H1 (cell line): ENCODE results near the gene RPA3. TPM values are rescaled to one million over a fixed set of nuclear protein-coding genes. Genes with fewer than 3 reads are reported as not detected.

Source experiments
- BRCA1 ChIP-seq: IDR thresholded peaks from 2 replicates; pipeline ENCODE4 v1.6.1; 2012; ENCODE audit warnings: low read depth, low read length, improper control_type of control experiment
- CBX8 ChIP-seq: fragments of 300-800, 300-1000 bp; sonication (generic); IDR thresholded peaks from 2 replicates; pipeline ENCODE4 v1.7.1; 2016; ENCODE audit warnings: low read depth, low read length, borderline replicate concordance
- CEBPB ChIP-seq: IDR thresholded peaks from 2 replicates; pipeline ENCODE4 v1.6.1; 2012; ENCODE audit warnings: low read depth, low read length
- EP300 ChIP-seq, 2 experiments: IDR thresholded peaks; 1 replicate in 1 of 2; 2 replicates in 1 of 2; pipeline ENCODE4 v1.6.1; 2011 to 2012; ENCODE audit warnings: low read depth in 2 of 2, low read length in 2 of 2, mild to moderate bottlenecking in 2 of 2, borderline replicate concordance in 1 of 2, inconsistent platforms in 1 of 2, moderate library complexity in 1 of 2
- FOSL1 ChIP-seq: IDR thresholded peaks from 2 replicates; pipeline ENCODE4 v1.6.1; 2011; ENCODE audit warnings: mild to moderate bottlenecking, low read depth, low read length, moderate library complexity; ENCODE audit not compliant: insufficient read depth
- KDM1A ChIP-seq: fragments of 200-600, 300-600 bp; sonication (generic); IDR thresholded peaks from 2 replicates; pipeline ENCODE4 v1.7.1; 2016; ENCODE audit warnings: mild to moderate bottlenecking, low read length, borderline replicate concordance
- NRF1 ChIP-seq: IDR thresholded peaks from 2 replicates; pipeline ENCODE4 v1.6.1; 2011; ENCODE audit warnings: mild to moderate bottlenecking, low read depth, low read length, improper control_type of control experiment
- RAD21 ChIP-seq, 2 experiments: IDR thresholded peaks in 1 of 2; conservative IDR thresholded peaks in 1 of 2; 2 replicates each; pipeline ENCODE4 v1.6.1; 2011; ENCODE audit warnings: low read depth in 2 of 2, low read length in 2 of 2, improper control_type of control experiment in 1 of 2, inconsistent platforms in 1 of 2, mild to moderate bottlenecking in 1 of 2, moderate library complexity in 1 of 2
- RBBP5 ChIP-seq: IDR thresholded peaks from 2 replicates; pipeline ENCODE4 v1.7.1; 2012; ENCODE audit warnings: low read depth, mild to moderate bottlenecking, inconsistent platforms, low read length, moderate library complexity, borderline replicate concordance
- RNF2 ChIP-seq: fragments of 200-900, 300-1000 bp; sonication (generic); IDR thresholded peaks from 2 replicates; pipeline ENCODE4 v1.7.1; 2016; ENCODE audit warnings: borderline replicate concordance, low read depth, mild to moderate bottlenecking, antibody characterized with exemption, low read length; ENCODE audit not compliant: poor library complexity, severe bottlenecking; ENCODE audit errors: missing control alignments
- SIN3A ChIP-seq, 2 experiments: IDR thresholded peaks in 1 of 2; conservative IDR thresholded peaks in 1 of 2; 2 replicates each; pipeline ENCODE4 v1.6.1; 2011 to 2012; ENCODE audit warnings: low read length in 2 of 2, improper control_type of control experiment in 1 of 2, low read depth in 1 of 2, mild to moderate bottlenecking in 1 of 2
- SP4 ChIP-seq: IDR thresholded peaks from 2 replicates; pipeline ENCODE4 v1.6.1; 2012; ENCODE audit warnings: low read length, inconsistent platforms
- SUZ12 ChIP-seq: fragments of 200-600 bp; sonication (generic); IDR thresholded peaks from 2 replicates; pipeline ENCODE4 v1.6.1; 2012; ENCODE audit warnings: mild to moderate bottlenecking, inconsistent platforms, low read length, moderate library complexity, mixed read lengths
- TBP ChIP-seq: IDR thresholded peaks from 2 replicates; pipeline ENCODE4 v1.6.1; 2011; ENCODE audit warnings: low read depth, low read length, improper control_type of control experiment
- ZNF274 ChIP-seq: IDR thresholded peaks from 2 replicates; pipeline ENCODE4 v1.7.0; 2012; ENCODE audit warnings: low read length, borderline replicate concordance; ENCODE audit errors: extremely low read depth
- polyA plus RNA-seq, 7 experiments: library from polyadenylated mRNA; depleted of rRNA in 3 of 7; stranded (reverse) in 5 of 7; unstranded in 2 of 7; fragments of >200 nt in 5 of 7; fragments of 200-250 nt in 2 of 7; gene quantifications; 1 replicate in 5 of 7; 2 replicates in 1 of 7; 4 replicates in 1 of 7; pipeline versions ENCODE4 v1.2.1 to v1.2.3, GENCODE V29; 2011 to 2013; ENCODE audit warnings: missing spikeins in 2 of 7, mixed read lengths in 2 of 7
- total RNA-seq: library from RNA; stranded (reverse); fragmentation: NEBNext Ultra II Directional; extraction: Animal tissue kit (Norgen Biotek cat#: 25700); gene quantifications from 2 replicates; pipeline ENCODE4 v1.2.1, GENCODE V29; 2021

The RPA3 gene
- total and polyA plus RNA-seq, 2 of the 8 experiments (the other 6 are each of a cell fraction or from before 2014, with no cell fraction given), result 60.2 to 105 TPM

- TF ChIP-seq NRF1 (no peak), RAD21 (IDR thresholded peaks at IDR 0.05 in 1 of 2, conservative IDR thresholded peaks at IDR 0.05 in 1 of 2; ENCODE audit: low read depth in 2 of 2, low read length in 2 of 2) (peak; percentile 60 to 69), BRCA1 (no peak), SP4 (no peak), RNF2 (no peak), RBBP5 (no peak), SIN3A (conservative IDR thresholded peaks at IDR 0.05 in 1 of 2, IDR thresholded peaks at IDR 0.05 in 1 of 2; ENCODE audit: low read depth in 1 of 2, low read length in 2 of 2) (no peak), KDM1A (no peak), SUZ12 (no peak), TBP (no peak), CBX8 (no peak), ZNF274 (no peak), EP300 (IDR thresholded peaks at IDR 0.05; ENCODE audit: borderline replicate concordance in 1 of 2, low read depth in 2 of 2, low read length in 2 of 2) (no peak), CEBPB (peak; percentile 79), FOSL1 (no peak)
These were observed 64.7 kb downstream of the RPA3 start (continued) for GRCh38 chr7:7653593-7654187.
